ENCODE data around the gene KIFC1.

KIFC1 gene

GRCh38 chr6:33456156-33456555 lies 64.5 kb downstream of the KIFC1 start:
- no peak overlapping the region for H3K27ac ChIP-seq
- no peak overlapping the region for H3K4me3 ChIP-seq (ENCODE audit: low read depth, low read length)
- H3K36me3 ChIP-seq = peaks cover 27% of the 10 kb centered on the region
- no peak for TF ChIP-seq CTCF (IDR thresholded peaks at IDR 0.05; ENCODE audit: low read depth, low read length)
- no peaks in the 10 kb centered on the region for H3K27me3 ChIP-seq (ENCODE audit: insufficient read depth, low read depth, severe bottlenecking)
- no peak for DNase-seq
- H3K9me3 ChIP-seq (ENCODE audit: severe bottlenecking) = no peaks in the 10 kb centered on the region

- Histone ChIP-seq H3K36me3 (peaks cover 23% of the 10 kb centered on the region), H3K27ac (no peak overlapping the region), H3K27me3 (ENCODE audit: insufficient read depth, low read depth, severe bottlenecking) (no peaks in the 10 kb centered on the region), H3K4me3 (ENCODE audit: low read depth, low read length) (no peak overlapping the region), H3K9me3 (ENCODE audit: severe bottlenecking) (no peaks in the 10 kb centered on the region)
- no peak for DNase-seq
- no peak for TF ChIP-seq CTCF (IDR thresholded peaks at IDR 0.05; ENCODE audit: low read depth, low read length)
Measured at GRCh38 chr6:33458676-33459075, 67.1 kb downstream of the KIFC1 start.

- Histone ChIP-seq H3K4me3 (ENCODE audit: low read depth, low read length) (no peak overlapping the region), H3K27ac (no peak overlapping the region), H3K9me3 (ENCODE audit: severe bottlenecking) (no peaks in the 10 kb centered on the region), H3K36me3 (peaks cover 23% of the 10 kb centered on the region), H3K27me3 (ENCODE audit: insufficient read depth, low read depth, severe bottlenecking) (no peaks in the 10 kb centered on the region)
- no peak for DNase-seq
- TF ChIP-seq CTCF (IDR thresholded peaks at IDR 0.05; ENCODE audit: low read depth, low read length) = no peak
Measured at GRCh38 chr6:33459226-33459625, 67.6 kb downstream of the KIFC1 start.
